Stomach (tissue), 4 donors: ENCODE data around the gene PHF1.

Source experiments
- CTCF ChIP-seq, 7 experiments: fragments of 450-650 bp in 4 of 7; fragments of 200-600 bp in 3 of 7; sonication (generic) in 3 of 7; IDR thresholded peaks; one replicate each; pipeline ENCODE4 v1.5.1; 2016 to 2019; ENCODE audit warnings: antibody characterized with exemption in 7 of 7, control low read depth in 2 of 7, mild to moderate bottlenecking in 1 of 7
- EP300 ChIP-seq: sonication (generic); formaldehyde crosslinking; IDR thresholded peaks from one replicate; pipeline ENCODE4 v1.6.1; 2017; ENCODE audit warnings: antibody characterized with exemption

GRCh38 chr6:33397541-33397940, 13.3 kb upstream of the PHF1 start:
- TF ChIP-seq EP300 (no peak), CTCF (IDR thresholded peaks at IDR 0.05) (no peak)
